ENCODE data around the gene TDG. TPM values are rescaled to one million over a fixed set of nuclear protein-coding genes. Genes with fewer than 3 reads are reported as not detected.

The TDG gene
- total RNA-seq, 1 donor from 2014 or later: 33.9 TPM

GRCh38 chr12:103960616-103961227 is 5.0 kb upstream of the TDG start:
- no peaks in the 10 kb centered on the region for H3K9me3 Mint-ChIP-seq (ENCODE audit: unreplicated experiment)
- TF ChIP-seq CTCF (IDR thresholded peaks at IDR 0.05): no peak
- no peak overlapping the region for H3K27ac Mint-ChIP-seq (ENCODE audit: unreplicated experiment)
- no peaks in the 10 kb centered on the region for H3K27me3 Mint-ChIP-seq (ENCODE audit: unreplicated experiment)
- no peaks in the 10 kb centered on the region for H3K36me3 Mint-ChIP-seq (ENCODE audit: unreplicated experiment)
- DNase-seq (ENCODE audit: extremely low spot score, unreplicated experiment): no peak
- H3K4me3 Mint-ChIP-seq (ENCODE audit: unreplicated experiment): no peak overlapping the region
- H3K4me1 Mint-ChIP-seq (ENCODE audit: unreplicated experiment): peaks cover 35% of the 10 kb centered on the region

- no peak for TF ChIP-seq CTCF (IDR thresholded peaks at IDR 0.05)
Observed at GRCh38 chr12:103962493-103962892, 3.2 kb upstream of the TDG start.

GRCh38 chr12:103964805-103965204 is 867 bp upstream of the TDG start:
- H3K4me1 Mint-ChIP-seq (ENCODE audit: unreplicated experiment): peaks cover 41% of the 10 kb centered on the region
- DNase-seq (ENCODE audit: extremely low spot score, unreplicated experiment): no peak
- peak overlapping the region; percentile 99 for H3K27ac Mint-ChIP-seq (ENCODE audit: unreplicated experiment)
- peaks cover 5% of the 10 kb centered on the region for H3K36me3 Mint-ChIP-seq (ENCODE audit: unreplicated experiment)
- no peak for TF ChIP-seq CTCF (IDR thresholded peaks at IDR 0.05)
- no peaks in the 10 kb centered on the region for H3K27me3 Mint-ChIP-seq (ENCODE audit: unreplicated experiment)
- H3K9me3 Mint-ChIP-seq (ENCODE audit: unreplicated experiment): no peaks in the 10 kb centered on the region
- H3K4me3 Mint-ChIP-seq (ENCODE audit: unreplicated experiment): peak overlapping the region; percentile 96

More at GRCh38 chr12:103962493-103962892, 3.2 kb upstream of the TDG start:
- no peaks in the 10 kb centered on the region for H3K27me3 Mint-ChIP-seq (ENCODE audit: unreplicated experiment)
- no peak overlapping the region for H3K4me3 Mint-ChIP-seq (ENCODE audit: unreplicated experiment)
- peaks cover 35% of the 10 kb centered on the region for H3K4me1 Mint-ChIP-seq (ENCODE audit: unreplicated experiment)
- H3K36me3 Mint-ChIP-seq (ENCODE audit: unreplicated experiment): no peaks in the 10 kb centered on the region
- DNase-seq (ENCODE audit: extremely low spot score, unreplicated experiment): no peak
- H3K9me3 Mint-ChIP-seq (ENCODE audit: unreplicated experiment): no peaks in the 10 kb centered on the region
- no peak overlapping the region for H3K27ac Mint-ChIP-seq (ENCODE audit: unreplicated experiment)

- peak overlapping the region; percentile 99 for H3K27ac Mint-ChIP-seq (ENCODE audit: unreplicated experiment)
- no peaks in the 10 kb centered on the region for H3K9me3 Mint-ChIP-seq (ENCODE audit: unreplicated experiment)
- peak overlapping the region; percentile 96 for H3K4me3 Mint-ChIP-seq (ENCODE audit: unreplicated experiment)
- no peaks in the 10 kb centered on the region for H3K27me3 Mint-ChIP-seq (ENCODE audit: unreplicated experiment)
- peaks cover 5% of the 10 kb centered on the region for H3K36me3 Mint-ChIP-seq (ENCODE audit: unreplicated experiment)
- H3K4me1 Mint-ChIP-seq (ENCODE audit: unreplicated experiment): peaks cover 43% of the 10 kb centered on the region
- TF ChIP-seq CTCF (IDR thresholded peaks at IDR 0.05): no peak
- DNase-seq (ENCODE audit: extremely low spot score, unreplicated experiment): no peak
Observed at GRCh38 chr12:103965255-103965589, 450 bp upstream of the TDG start.

- TF ChIP-seq CTCF (IDR thresholded peaks at IDR 0.05): no peak
- no peaks in the 10 kb centered on the region for H3K9me3 Mint-ChIP-seq (ENCODE audit: unreplicated experiment)
- peak overlapping the region; percentile 96 for H3K4me3 Mint-ChIP-seq (ENCODE audit: unreplicated experiment)
- DNase-seq (ENCODE audit: extremely low spot score, unreplicated experiment): no peak
- H3K27me3 Mint-ChIP-seq (ENCODE audit: unreplicated experiment): no peaks in the 10 kb centered on the region
- peak overlapping the region; percentile 99 for H3K27ac Mint-ChIP-seq (ENCODE audit: unreplicated experiment)
- peaks cover 7% of the 10 kb centered on the region for H3K36me3 Mint-ChIP-seq (ENCODE audit: unreplicated experiment)
- H3K4me1 Mint-ChIP-seq (ENCODE audit: unreplicated experiment): peaks cover 45% of the 10 kb centered on the region
Observed at GRCh38 chr12:103966736-103967135, 1.1 kb downstream of the TDG start.
